ENCODE measurements around the gene CCDC6. TPM values are rescaled to one million over a fixed set of nuclear protein-coding genes. Genes with fewer than 3 reads are reported as not detected.

CCDC6 gene
- total RNA-seq, 1 experiment from 2014 or later = 91.9 TPM

GRCh38 chr10:59820471-59820870, 85.9 kb downstream of the CCDC6 start:
- Histone ChIP-seq H3K4me1 (replicated peaks; ENCODE audit: insufficient read depth) (no peaks in the 10 kb centered on the region), H3K4me2 (no peak overlapping the region), H3K27ac (no peak overlapping the region), H3K9me2 (ENCODE audit: insufficient read depth) (no peaks in the 10 kb centered on the region), H3K36me3 (ENCODE audit: low read depth) (peaks cover 17% of the 10 kb centered on the region; the same call in 1 of the 2 replicates), H4K20me1 (ENCODE audit: insufficient read depth) (peaks cover 20% of the 10 kb centered on the region), H3K9me3 (ENCODE audit: insufficient read depth, low read depth) (no peaks in the 10 kb centered on the region), H3K4me3 (no peak overlapping the region), H3K79me2 (ENCODE audit: low read depth) (peaks cover 50% of the 10 kb centered on the region), H3K27me3 (ENCODE audit: insufficient read depth, low read depth) (no peaks in the 10 kb centered on the region), H2AFZ (no peak overlapping the region), H3F3A (ENCODE audit: insufficient read depth, low read depth) (no peaks in the 10 kb centered on the region)
- BruUV-seq (replicated peaks) = no TSS peak
- no peak for TF ChIP-seq EZH2 (IDR thresholded peaks at IDR 0.05; ENCODE audit: low read depth)
- no peak for TF ChIP-seq CTCF (conservative IDR thresholded peaks at IDR 0.05)
- intact Hi-C loops (cut with micrococcal nuclease; ENCODE audit: unreplicated experiment) = no loop called here
- POLR2A ChIA-PET (ENCODE audit: unreplicated experiment) = interaction anchor here (0.7 kb wide), 1 partner anchor 86 kb away, joined by 4 read pairs; no protein-coding TSS in a partner anchor
- CTCF ChIA-PET = interaction anchor here (0.7 kb wide), 1 partner anchor 357 kb away, joined by 7 read pairs; no protein-coding TSS in a partner anchor
- DNase-seq = no peak

GRCh38 chr10:59819683-59820082, 86.7 kb downstream of the CCDC6 start:
- intact Hi-C loops (cut with micrococcal nuclease; ENCODE audit: unreplicated experiment) = no loop called here
- POLR2A ChIA-PET (ENCODE audit: unreplicated experiment) = no interaction called here
- H4K20me1 ChIP-seq (ENCODE audit: insufficient read depth) = peaks cover 26% of the 10 kb centered on the region

DNA sequence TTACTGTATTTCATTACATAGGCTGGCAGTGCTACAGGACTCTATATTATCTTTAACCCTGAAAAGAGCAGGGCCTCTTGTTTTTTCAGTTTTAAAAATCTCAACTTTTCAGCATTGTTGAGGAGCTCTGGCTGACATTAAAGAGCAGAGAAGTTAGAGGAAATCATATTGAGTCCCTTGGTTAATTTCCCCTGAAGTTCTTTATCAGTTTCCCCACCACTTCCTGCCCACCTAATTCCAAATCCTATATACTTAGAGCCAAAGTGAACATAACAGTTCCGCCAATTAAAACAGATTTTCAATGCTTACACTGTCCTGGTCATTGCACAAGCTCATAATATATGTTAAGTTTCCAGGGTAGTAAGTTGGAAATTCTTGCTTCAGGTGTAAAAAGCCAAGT, 87.1 kb downstream of the CCDC6 start:
- BruUV-seq (replicated peaks) = no TSS peak
- Histone ChIP-seq H3K9me2 (ENCODE audit: insufficient read depth) (no peaks in the 10 kb centered on the region), H3K27me3 (ENCODE audit: insufficient read depth, low read depth) (no peaks in the 10 kb centered on the region), H3K4me2 (no peak overlapping the region), H3K9me3 (ENCODE audit: insufficient read depth, low read depth) (no peaks in the 10 kb centered on the region), H3K4me1 (replicated peaks; ENCODE audit: insufficient read depth) (no peaks in the 10 kb centered on the region), H3K27ac (no peak overlapping the region), H4K20me1 (ENCODE audit: insufficient read depth) (peaks cover 29% of the 10 kb centered on the region), H3K79me2 (ENCODE audit: low read depth) (peaks cover 43% of the 10 kb centered on the region), H3K4me3 (no peak overlapping the region), H3F3A (ENCODE audit: insufficient read depth, low read depth) (no peaks in the 10 kb centered on the region), H3K36me3 (ENCODE audit: low read depth) (peaks cover 16% of the 10 kb centered on the region; the same call in 1 of the 2 replicates), H2AFZ (no peak overlapping the region)
- no peak for TF ChIP-seq EZH2 (IDR thresholded peaks at IDR 0.05; ENCODE audit: low read depth)
- no peak for TF ChIP-seq CTCF (conservative IDR thresholded peaks at IDR 0.05)
- no peak for DNase-seq
- CTCF ChIA-PET = no interaction called here
- POLR2A ChIA-PET (ENCODE audit: unreplicated experiment) = no interaction called here
- intact Hi-C loops (cut with micrococcal nuclease; ENCODE audit: unreplicated experiment) = no loop called here

More at GRCh38 chr10:59819683-59820082, 86.7 kb downstream of the CCDC6 start:
- CTCF ChIA-PET = no interaction called here
- Histone ChIP-seq H3K9me2 (ENCODE audit: insufficient read depth) (no peaks in the 10 kb centered on the region), H3F3A (ENCODE audit: insufficient read depth, low read depth) (no peaks in the 10 kb centered on the region), H3K27ac (no peak overlapping the region), H3K27me3 (ENCODE audit: insufficient read depth, low read depth) (no peaks in the 10 kb centered on the region), H3K9me3 (ENCODE audit: insufficient read depth, low read depth) (no peaks in the 10 kb centered on the region), H3K4me2 (no peak overlapping the region), H2AFZ (no peak overlapping the region), H3K36me3 (ENCODE audit: low read depth) (peaks cover 16% of the 10 kb centered on the region; the same call in 1 of the 2 replicates), H3K4me1 (replicated peaks; ENCODE audit: insufficient read depth) (no peaks in the 10 kb centered on the region), H3K4me3 (no peak overlapping the region), H3K79me2 (ENCODE audit: low read depth) (peaks cover 47% of the 10 kb centered on the region)
- TF ChIP-seq CTCF (conservative IDR thresholded peaks at IDR 0.05) (no peak), EZH2 (IDR thresholded peaks at IDR 0.05; ENCODE audit: low read depth) (no peak)
- no TSS peak for BruUV-seq (replicated peaks)
- no peak for DNase-seq
